B cell (primary cell): Measurements from ENCODE around the gene B4GALT5. TPM values are rescaled to one million over a fixed set of nuclear protein-coding genes. Genes with fewer than 3 reads are reported as not detected.
A peak's percentile ranks its signal among the peaks of the same experiment; 100 is the strongest.

Source experiments
- ATAC-seq: fragments of 200-7000 bp; cut with Tn5 transposase; one replicate; pipeline ENCODE4 v1.10.0; 2021; ENCODE audit warnings: low read depth, mild to moderate bottlenecking, moderate number of reproducible peaks, moderate library complexity
- CTCF ChIA-PET: fragments of 350-600 bp; sonication (Branson Sonifier 250); formaldehyde crosslinking; loops from one replicate; lab custom pipeline; 2021; ENCODE audit warnings: antibody characterized with exemption, inconsistent platforms; lab: Charles Lee
- POLR2A ChIA-PET: fragments of 350-600 bp; sonication (Branson Sonifier 250); formaldehyde crosslinking; loops from one replicate; lab custom pipeline; 2021; ENCODE audit warnings: antibody characterized with exemption; lab: Charles Lee
- DNase-seq: peaks from one replicate; pipeline ENCODE4 v3.0.0; 2013
- H2AFZ ChIP-seq: 2 replicates; pipeline ENCODE4 v1.6.1; 2012; ENCODE audit warnings: mild to moderate bottlenecking, low read depth, low read length; ENCODE audit not compliant: insufficient read depth, poor library complexity, severe bottlenecking
- H3K27ac ChIP-seq, 2 donors: 1 replicate in 1 of 2; 2 replicates in 1 of 2; pipeline ENCODE4 v1.5.1; 2012 to 2013; ENCODE audit warnings: low read length in 2 of 2, mild to moderate bottlenecking in 2 of 2, moderate library complexity in 1 of 2
- H3K27me3 ChIP-seq, 4 experiments: fragments of 200-600 bp in 1 of 4; sonication (generic) in 1 of 4; replicated peaks in 1 of 4; 1 replicate in 2 of 4; 2 replicates in 2 of 4; pipeline versions ENCODE4 v1.6.1 to v1.7.0; 2013 to 2016; ENCODE audit warnings: low read length in 3 of 4, mild to moderate bottlenecking in 2 of 4, mixed read lengths in 1 of 4, moderate library complexity in 1 of 4; ENCODE audit not compliant: insufficient read depth in 4 of 4, control insufficient read depth in 3 of 4; ENCODE audit errors: control extremely low read depth in 1 of 4
- H3K36me3 ChIP-seq, 2 experiments: replicated peaks in 1 of 2; 1 replicate in 1 of 2; 2 replicates in 1 of 2; pipeline versions ENCODE4 v1.6.1 to v1.7.1; 2013; ENCODE audit warnings: low read length in 1 of 2; ENCODE audit not compliant: insufficient read depth in 2 of 2, control insufficient read depth in 1 of 2; ENCODE audit errors: control extremely low read depth in 1 of 2, extremely low read depth in 1 of 2
- H3K4me1 ChIP-seq, 2 donors: fragments of 200-600 bp in 1 of 2; sonication (generic) in 1 of 2; 1 replicate in 1 of 2; 2 replicates in 1 of 2; pipeline versions ENCODE4 v1.5.1 to v1.6.1; 2013 to 2017; ENCODE audit warnings: low read length in 2 of 2; ENCODE audit not compliant: control insufficient read depth in 2 of 2, insufficient read depth in 2 of 2
- H3K4me2 ChIP-seq: replicated peaks from 2 replicates; pipeline ENCODE3; 2012; ENCODE audit warnings: mild to moderate bottlenecking, low read depth, low read length; ENCODE audit not compliant: poor library complexity, severe bottlenecking
- H3K4me3 ChIP-seq, 5 experiments: fragments of 200-600 bp in 1 of 5; sonication (generic) in 1 of 5; 1 replicate in 3 of 5; 2 replicates in 2 of 5; pipeline versions ENCODE4 v1.5.1 to v1.7.0; 2011 to 2016; ENCODE audit warnings: low read length in 4 of 5, mild to moderate bottlenecking in 4 of 5, low read depth in 2 of 5, control low read depth in 1 of 5, moderate library complexity in 1 of 5; ENCODE audit not compliant: insufficient read depth in 1 of 5; ENCODE audit errors: control extremely low read depth in 1 of 5, extremely low read depth in 1 of 5
- H3K79me2 ChIP-seq: fragments of 200-600 bp; sonication (generic); one replicate; pipeline ENCODE4 v1.6.0; 2016; ENCODE audit warnings: low read length; ENCODE audit not compliant: control insufficient read depth, insufficient read depth
- H3K9ac ChIP-seq: fragments of 200-600 bp; sonication (generic); 2 replicates; pipeline ENCODE4 v1.6.1; 2017; ENCODE audit warnings: mild to moderate bottlenecking, low read length, moderate library complexity
- H3K9me3 ChIP-seq, 3 donors: one replicate each; pipeline versions ENCODE4 v1.6.1 to v1.7.1; 2013; ENCODE audit warnings: low read length in 2 of 3; ENCODE audit not compliant: control insufficient read depth in 2 of 3, insufficient read depth in 1 of 3; ENCODE audit errors: control extremely low read depth in 1 of 3
- H4K20me1 ChIP-seq: 2 replicates; pipeline ENCODE4 v1.6.0; 2012; ENCODE audit warnings: mild to moderate bottlenecking, low read length; ENCODE audit not compliant: insufficient read depth, control insufficient read depth, poor library complexity, severe bottlenecking
- H3K27ac Mint-ChIP-seq: one replicate; pipeline ENCODE4 v1.8.0; 2021; ENCODE audit warnings: mixed read lengths
- H3K27me3 Mint-ChIP-seq: one replicate; pipeline ENCODE4 v1.8.0; 2021; ENCODE audit warnings: mixed read lengths
- H3K4me1 Mint-ChIP-seq: one replicate; pipeline ENCODE4 v1.8.0; 2021; ENCODE audit warnings: mixed read lengths
- H3K4me3 Mint-ChIP-seq: one replicate; pipeline ENCODE4 v1.8.0; 2021; ENCODE audit warnings: mixed read lengths
- H3K9me3 Mint-ChIP-seq: one replicate; pipeline ENCODE4 v1.8.0; 2022; ENCODE audit warnings: mixed read lengths; ENCODE audit not compliant: insufficient read depth
- EZH2 ChIP-seq: IDR thresholded peaks from 2 replicates; pipeline ENCODE4 v1.6.1; 2012; ENCODE audit warnings: borderline replicate concordance, low read depth, mild to moderate bottlenecking, moderate library complexity, low read length; ENCODE audit not compliant: insufficient read depth, poor library complexity, severe bottlenecking
- WGBS: methylation state at CpG from one replicate; pipeline ENCODE4 v1.1.5; 2013; ENCODE audit warnings: missing lambda C conversion rate; ENCODE audit not compliant: insufficient coverage; 5-methylcytosine and 5-hydroxymethylcytosine counted together
- intact Hi-C: fragments of 100-400 bp; cut with micrococcal nuclease; formaldehyde crosslinking; loops from one replicate; pipeline ENCODE4 v1.10.0; 2022
- polyA plus RNA-seq: library from polyadenylated mRNA; depleted of rRNA; stranded (reverse); fragments of >200 nt; gene quantifications from 2 replicates; pipeline ENCODE4 v1.2.3, GENCODE V29; 2012
- total RNA-seq, 2 donors: library from RNA; stranded (reverse); fragments of 120-200 nt in 1 of 2; gene quantifications; 1 replicate in 1 of 2; 2 replicates in 1 of 2; pipeline versions ENCODE4 v1.2.3 to v1.2.4, GENCODE V29; 2013 to 2022
- TF ChIP-seq, protein P1 (sequence below): fragments of 200-600 bp; IDR thresholded peaks from one replicate; pipeline ENCODE4 v1.8.0; 2022; ENCODE audit warnings: antibody characterized with exemption, mild to moderate bottlenecking

B4GALT5 gene
- total and polyA plus RNA-seq, 2 donors (not counting 1 experiment from before 2014, with no cell fraction given), result 3.4 to 7.3 TPM

DNA sequence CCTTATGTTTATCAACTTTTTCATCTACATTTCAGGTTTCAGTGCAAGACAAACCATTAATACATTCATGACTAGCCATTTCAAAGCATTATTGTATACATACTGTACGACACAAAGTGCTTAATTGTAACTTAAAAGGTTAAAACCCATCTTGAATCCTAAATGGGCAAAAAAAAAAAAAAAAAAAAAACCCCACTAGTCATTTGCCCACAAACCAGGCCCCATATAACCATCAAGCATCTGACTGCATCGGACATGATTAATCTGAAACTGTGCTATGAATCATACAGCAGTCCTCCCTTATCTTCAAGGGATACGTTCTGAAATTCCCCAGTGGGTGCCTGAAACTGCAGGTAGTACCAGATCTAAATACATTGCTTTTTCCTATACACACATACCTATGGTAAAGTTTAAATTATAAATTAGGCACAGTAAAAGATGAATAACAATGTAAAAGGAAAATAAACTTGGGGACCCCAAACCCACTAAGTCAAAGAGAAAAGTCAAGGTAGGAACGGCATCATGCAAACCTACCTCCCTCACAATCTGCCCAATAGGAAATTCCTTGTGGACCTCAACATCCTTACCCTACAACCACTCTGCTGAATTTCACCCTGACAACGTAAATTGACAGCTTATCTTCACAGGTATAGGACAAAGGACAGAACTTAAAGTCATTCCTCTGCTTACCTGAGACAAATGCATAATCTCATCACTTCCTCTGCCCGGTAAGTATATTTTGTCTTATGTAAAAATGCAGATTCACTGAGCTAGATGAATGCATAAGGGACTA, 14.3 kb downstream of the B4GALT5 start:
- intact Hi-C loops, result no loop called here
- Histone ChIP-seq H3K36me3 (no peaks in the 10 kb centered on the region), H3K27me3 (no peaks in the 10 kb centered on the region), H3K27ac (no peak overlapping the region), H3K9ac (no peak overlapping the region), H3K4me2 (peak overlapping the region; percentile 3), H3K9me3 (no peaks in the 10 kb centered on the region), H3K79me2 (peaks cover 97% of the 10 kb centered on the region), H2AFZ (no peak overlapping the region), H3K4me1 (peaks cover 7 to 9% of the 10 kb centered on the region in 2 donors), H4K20me1 (peaks cover 18% of the 10 kb centered on the region), H3K4me3 (no peak overlapping the region)
- POLR2A ChIA-PET, result no interaction called here
- no peaks in the 10 kb centered on the region for H3K9me3 Mint-ChIP-seq
- TF ChIP-seq EZH2, result no peak
- TF ChIP-seq, protein P1, sequence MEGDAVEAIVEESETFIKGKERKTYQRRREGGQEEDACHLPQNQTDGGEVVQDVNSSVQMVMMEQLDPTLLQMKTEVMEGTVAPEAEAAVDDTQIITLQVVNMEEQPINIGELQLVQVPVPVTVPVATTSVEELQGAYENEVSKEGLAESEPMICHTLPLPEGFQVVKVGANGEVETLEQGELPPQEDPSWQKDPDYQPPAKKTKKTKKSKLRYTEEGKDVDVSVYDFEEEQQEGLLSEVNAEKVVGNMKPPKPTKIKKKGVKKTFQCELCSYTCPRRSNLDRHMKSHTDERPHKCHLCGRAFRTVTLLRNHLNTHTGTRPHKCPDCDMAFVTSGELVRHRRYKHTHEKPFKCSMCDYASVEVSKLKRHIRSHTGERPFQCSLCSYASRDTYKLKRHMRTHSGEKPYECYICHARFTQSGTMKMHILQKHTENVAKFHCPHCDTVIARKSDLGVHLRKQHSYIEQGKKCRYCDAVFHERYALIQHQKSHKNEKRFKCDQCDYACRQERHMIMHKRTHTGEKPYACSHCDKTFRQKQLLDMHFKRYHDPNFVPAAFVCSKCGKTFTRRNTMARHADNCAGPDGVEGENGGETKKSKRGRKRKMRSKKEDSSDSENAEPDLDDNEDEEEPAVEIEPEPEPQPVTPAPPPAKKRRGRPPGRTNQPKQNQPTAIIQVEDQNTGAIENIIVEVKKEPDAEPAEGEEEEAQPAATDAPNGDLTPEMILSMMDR, result no peak
- no peak for DNase-seq
- ATAC-seq, result peak; percentile 56
- H3K27me3 Mint-ChIP-seq, result no peaks in the 10 kb centered on the region
- H3K4me1 Mint-ChIP-seq, result peaks cover 36% of the 10 kb centered on the region
- H3K27ac Mint-ChIP-seq, result no peak overlapping the region
- H3K4me3 Mint-ChIP-seq, result peak overlapping the region; percentile 21
- 66% methylated on average over 2 of the region's 6 CpGs for WGBS
- CTCF ChIA-PET, result interaction anchor here (0.7 kb wide), 1 partner anchor 85 kb away, joined by 3 read pairs; no protein-coding TSS in a partner anchor

DNA sequence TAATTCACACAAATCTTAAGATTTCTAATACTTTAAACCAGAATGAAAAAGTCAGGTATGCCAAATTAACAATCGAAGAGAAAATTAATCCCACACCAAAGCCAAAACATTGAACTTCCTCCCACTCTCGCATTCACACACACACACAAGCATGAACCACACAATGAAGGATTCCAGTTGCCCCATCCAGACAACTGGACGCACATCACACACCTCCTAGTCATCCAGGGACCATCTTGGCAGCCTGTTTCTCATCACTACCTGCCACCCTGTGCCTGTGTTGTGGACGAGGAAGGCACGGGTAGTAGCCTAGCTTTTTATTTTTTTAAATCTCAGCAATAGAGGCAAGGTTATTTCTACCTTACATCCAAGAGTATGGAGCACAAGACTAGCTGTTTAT, 15.2 kb downstream of the B4GALT5 start:
- Mint-ChIP-seq H3K4me1 (peaks cover 41% of the 10 kb centered on the region), H3K9me3 (no peaks in the 10 kb centered on the region), H3K27me3 (no peaks in the 10 kb centered on the region), H3K4me3 (peak overlapping the region; percentile 10), H3K27ac (no peak overlapping the region)
- Histone ChIP-seq H3K4me1 (peaks cover 7 to 14% of the 10 kb centered on the region in 2 donors), H3K27ac (no peak overlapping the region), H3K79me2 (peaks cover 98% of the 10 kb centered on the region), H3K36me3 (no peaks in the 10 kb centered on the region), H4K20me1 (peaks cover 27% of the 10 kb centered on the region), H3K27me3 (no peaks in the 10 kb centered on the region), H3K9ac (no peak overlapping the region), H3K4me2 (no peak overlapping the region), H3K9me3 (no peaks in the 10 kb centered on the region), H2AFZ (no peak overlapping the region), H3K4me3 (no peak overlapping the region)
- ATAC-seq (no peak), DNase-seq (no peak)
- intact Hi-C loops, result no loop called here
- POLR2A ChIA-PET, result no interaction called here
- 77% methylated on average over 2 of the region's 5 CpGs for WGBS
- CTCF ChIA-PET, result interaction anchor here (0.7 kb wide), 1 partner anchor 84 kb away, joined by 3 read pairs; no protein-coding TSS in a partner anchor
- TF ChIP-seq, protein P1, result no peak
